ENCODE measurements around the gene INSL3.
A peak's percentile ranks its signal among the peaks of the same experiment; 100 is the strongest.

The INSL3 gene, protein sequence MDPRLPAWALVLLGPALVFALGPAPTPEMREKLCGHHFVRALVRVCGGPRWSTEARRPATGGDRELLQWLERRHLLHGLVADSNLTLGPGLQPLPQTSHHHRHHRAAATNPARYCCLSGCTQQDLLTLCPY

GRCh38 chr19:17821190-17821589 lies at the start of gene INSL3:
Gene INSL3, minus strand, starts transcription at chr19:17821519. Its CDS starts 13 bp downstream, at chr19:17821506.
- H3K4me3 ChIP-seq (ENCODE audit: low read depth, low read length): no peak within 1 kb of the TSS

DNA sequence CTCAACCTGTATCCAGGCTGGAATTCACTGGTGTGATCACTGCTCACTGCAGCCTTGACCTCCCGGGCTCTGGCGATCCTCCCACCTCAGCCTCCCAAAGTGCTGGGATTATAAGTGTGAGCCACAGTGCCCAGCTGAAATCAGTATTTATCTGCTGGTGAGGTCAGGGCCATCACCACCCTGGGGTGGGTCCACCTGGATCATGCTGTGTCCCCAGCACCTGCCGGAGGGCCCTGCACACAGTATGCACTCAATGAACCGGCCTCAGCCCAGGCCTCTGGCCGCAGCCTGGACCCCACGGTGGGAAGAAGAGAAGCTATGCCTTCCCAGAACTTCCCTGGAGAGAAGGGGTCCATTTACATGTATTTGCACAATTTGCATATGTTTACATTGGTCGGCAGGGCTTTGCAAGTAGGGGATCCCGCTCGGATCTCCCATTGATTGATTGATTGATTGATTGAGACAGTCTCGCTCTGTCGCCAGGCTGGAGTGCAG lies 47.8 kb upstream of the INSL3 start:
- H3K4me3 ChIP-seq (ENCODE audit: low read depth, low read length): no peak overlapping the region

- no peak overlapping the region for H3K4me3 ChIP-seq (ENCODE audit: low read depth, low read length)
These were observed 47.4 kb upstream of the INSL3 start for GRCh38 chr19:17868669-17869068.

DNA sequence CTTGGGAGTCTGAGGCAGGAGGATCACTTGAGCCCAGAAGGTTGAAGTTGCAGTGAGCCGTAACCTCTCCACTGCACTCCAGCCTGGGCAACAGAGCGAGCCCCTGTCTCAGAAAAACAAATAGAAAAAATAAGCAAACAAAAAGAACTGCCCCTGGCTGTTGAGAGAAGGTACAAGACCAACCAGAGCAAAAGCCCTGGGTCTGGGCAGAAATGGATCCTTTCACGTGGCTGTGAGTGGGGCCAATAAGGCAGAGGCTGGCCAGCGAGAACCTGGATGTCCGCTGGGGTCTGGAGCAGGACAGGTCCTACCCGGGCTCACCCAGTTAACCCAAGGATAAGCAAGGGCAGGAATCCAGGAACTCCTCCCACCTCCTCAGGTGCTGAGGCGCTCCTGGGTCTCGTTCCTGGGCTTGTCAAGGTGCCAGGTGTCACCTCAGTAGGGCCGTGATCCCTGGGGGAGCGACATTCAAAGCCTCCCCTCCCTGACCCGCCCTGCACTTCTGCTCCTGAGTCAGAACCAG lies 45.7 kb upstream of the INSL3 start:
- no peak overlapping the region for H3K4me3 ChIP-seq (ENCODE audit: low read depth, low read length)

DNA sequence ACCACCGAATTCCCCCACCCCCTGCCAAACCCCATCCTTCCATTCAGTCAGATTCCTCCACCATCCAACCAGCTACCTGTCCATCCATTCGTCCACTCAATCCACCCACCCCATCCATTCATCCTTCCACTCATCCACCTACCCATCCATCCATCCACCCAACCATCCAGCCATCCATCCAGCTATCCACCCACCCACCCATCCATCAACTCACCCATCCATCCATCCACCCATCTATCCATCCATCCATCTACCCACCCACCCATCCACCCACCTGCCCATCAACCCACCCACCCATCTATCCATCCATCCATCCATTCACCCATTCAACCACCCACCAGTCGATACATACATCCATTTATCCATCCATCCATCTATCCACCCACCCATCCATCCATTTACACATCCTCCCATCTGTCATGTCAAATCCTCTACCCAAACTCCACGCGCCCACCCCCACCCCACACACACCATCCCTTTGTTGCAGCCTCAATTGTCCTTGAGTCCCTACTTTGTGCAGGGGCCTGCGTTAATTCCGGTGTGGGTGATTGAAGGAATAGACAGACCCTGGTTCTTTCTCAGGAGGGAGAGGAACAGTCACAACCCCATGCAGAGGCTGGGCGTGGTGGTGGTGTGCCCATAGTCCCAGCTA lies 45.1 kb upstream of the INSL3 start:
- H3K4me3 ChIP-seq (ENCODE audit: low read depth, low read length): no peak overlapping the region

- H3K4me3 ChIP-seq (ENCODE audit: low read depth, low read length): no peak overlapping the region
These were observed 44.3 kb upstream of the INSL3 start for GRCh38 chr19:17865364-17866311.

GRCh38 chr19:17863520-17864182 lies 42.3 kb upstream of the INSL3 start:
- H3K4me3 ChIP-seq (ENCODE audit: low read depth, low read length): no peak overlapping the region

DNA sequence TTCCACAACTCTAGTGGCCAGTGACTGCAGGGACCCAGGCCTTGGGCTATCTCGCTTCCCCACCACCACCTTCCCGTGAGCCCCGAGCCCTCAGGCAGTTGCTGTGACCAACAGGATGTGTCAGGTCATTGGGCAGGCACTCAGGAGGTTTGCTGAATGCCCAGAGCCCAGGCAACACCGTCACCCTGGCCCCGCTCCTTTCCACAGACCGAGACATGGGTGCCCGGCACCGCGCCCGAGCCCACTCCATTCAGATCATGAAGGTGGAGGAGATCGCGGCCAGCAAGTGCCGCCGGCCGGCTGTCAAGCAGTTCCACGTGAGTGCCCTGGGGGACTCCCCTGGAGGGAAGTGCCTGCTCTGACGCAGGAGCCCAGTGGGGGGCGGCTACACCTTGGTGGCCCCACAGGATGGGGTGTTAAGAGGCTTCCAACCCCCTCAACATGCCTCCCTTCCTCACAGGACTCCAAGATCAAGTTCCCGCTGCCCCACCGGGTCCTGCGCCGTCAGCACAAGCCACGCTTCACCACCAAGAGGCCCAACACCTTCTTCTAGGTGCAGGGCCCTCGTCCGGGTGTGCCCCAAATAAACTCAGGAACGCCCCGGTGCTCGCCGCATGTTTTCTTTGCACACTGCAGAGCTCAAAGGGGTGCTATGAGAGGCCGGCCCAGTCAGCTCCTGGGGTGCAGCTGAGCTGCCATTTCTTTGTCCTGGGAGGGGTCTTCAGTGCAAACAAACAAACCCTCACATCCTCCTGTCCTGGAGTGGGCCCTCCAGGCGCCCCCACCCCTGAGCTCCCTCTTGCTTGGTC lies 41.6 kb upstream of the INSL3 start:
- no peak overlapping the region for H3K4me3 ChIP-seq (ENCODE audit: low read depth, low read length)

DNA sequence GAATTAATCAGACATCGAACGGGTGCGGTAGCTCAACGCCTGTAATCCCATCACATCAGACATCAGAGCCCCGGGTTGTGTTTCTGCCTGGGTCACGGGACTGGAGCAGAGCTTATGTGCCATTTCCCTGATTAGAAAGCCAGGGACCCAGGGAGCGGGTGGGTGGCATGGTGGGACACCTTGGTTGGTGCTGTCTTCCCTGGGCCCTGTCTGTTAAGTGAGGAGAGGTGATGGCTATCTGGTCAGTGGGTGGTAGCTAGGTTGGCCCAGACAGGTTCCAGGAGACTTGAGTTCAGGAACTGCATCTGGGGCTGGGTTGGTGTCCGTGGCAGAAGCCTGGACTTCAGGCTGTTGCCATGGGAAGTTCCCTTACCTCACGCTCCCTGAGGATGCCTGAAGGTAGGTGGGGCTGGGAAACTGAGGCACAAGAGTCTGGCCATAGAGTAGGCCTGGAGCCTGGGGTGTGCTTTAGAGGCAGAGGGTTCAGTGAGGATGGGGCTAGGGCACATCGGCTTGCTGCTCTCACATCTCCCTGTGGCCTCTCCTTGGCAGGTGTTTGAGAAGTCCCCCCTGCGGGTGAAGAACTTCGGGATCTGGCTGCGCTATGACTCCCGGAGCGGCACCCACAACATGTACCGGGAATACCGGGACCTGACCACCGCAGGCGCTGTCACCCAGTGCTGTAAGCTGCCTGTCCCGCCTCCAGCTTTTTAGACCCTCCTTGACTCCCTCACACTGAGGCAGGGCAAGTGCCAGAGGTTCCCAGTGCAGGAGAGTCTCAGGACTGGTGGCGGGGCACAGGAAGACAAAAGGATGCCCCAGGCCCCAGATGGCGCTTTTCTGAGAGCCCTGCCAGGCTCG lies 40.5 kb upstream of the INSL3 start:
- peak overlapping the region; percentile 87 for H3K4me3 ChIP-seq (ENCODE audit: low read depth, low read length)

- H3K4me3 ChIP-seq (ENCODE audit: low read depth, low read length): peak overlapping the region; percentile 87
These were observed 39.7 kb upstream of the INSL3 start for GRCh38 chr19:17860993-17861360.

- peak overlapping the region; percentile 87 for H3K4me3 ChIP-seq (ENCODE audit: low read depth, low read length)
These were observed 39.1 kb upstream of the INSL3 start for GRCh38 chr19:17860331-17860992.

DNA sequence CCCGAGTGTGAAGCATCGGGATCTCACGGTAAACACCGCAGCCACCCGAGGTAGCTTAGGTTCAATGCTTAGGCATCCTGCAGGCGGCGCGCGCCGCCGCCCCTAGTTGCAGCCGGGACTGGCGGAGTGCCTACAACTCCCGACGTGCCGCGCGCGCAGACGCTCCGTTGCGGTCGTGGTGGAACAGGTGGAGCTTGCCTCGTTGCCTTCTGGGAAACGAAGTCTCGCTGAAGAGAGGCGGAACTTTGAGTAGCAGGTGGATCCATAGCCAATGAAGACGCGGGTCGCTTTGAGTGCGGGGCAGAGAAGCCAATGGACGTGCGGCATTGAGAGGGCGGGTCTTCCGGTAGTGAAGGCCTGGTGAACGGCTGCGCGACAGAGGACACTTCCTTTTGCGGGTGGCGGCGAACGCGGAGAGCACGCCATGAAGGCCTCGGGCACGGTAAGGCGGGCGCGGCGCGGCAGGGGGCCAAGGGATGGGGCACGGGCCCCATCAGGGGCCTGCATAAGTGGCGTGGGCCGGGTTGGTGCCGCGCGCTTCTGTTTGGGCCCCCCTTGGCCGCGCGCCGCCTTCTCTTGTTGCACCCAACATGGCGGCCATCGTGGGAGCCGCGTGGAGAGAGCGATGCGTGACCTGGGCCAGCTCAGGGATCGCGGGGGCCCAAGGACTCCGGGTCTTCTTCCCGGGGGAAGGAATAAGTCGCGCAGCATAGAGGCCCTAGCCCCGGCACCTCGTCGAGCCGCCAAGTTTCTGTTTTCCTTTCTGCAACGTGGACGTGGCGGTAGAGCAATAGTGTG lies 38.4 kb upstream of the INSL3 start, which contains the start of gene RPL18A:
TSS of gene RPL18A (plus strand) at position 378 of the 798 bp plus-strand sequence. CDS start at position 425, 47 bp downstream.
- peak within 1 kb of the TSS; percentile 87 for H3K4me3 ChIP-seq (ENCODE audit: low read depth, low read length)

DNA sequence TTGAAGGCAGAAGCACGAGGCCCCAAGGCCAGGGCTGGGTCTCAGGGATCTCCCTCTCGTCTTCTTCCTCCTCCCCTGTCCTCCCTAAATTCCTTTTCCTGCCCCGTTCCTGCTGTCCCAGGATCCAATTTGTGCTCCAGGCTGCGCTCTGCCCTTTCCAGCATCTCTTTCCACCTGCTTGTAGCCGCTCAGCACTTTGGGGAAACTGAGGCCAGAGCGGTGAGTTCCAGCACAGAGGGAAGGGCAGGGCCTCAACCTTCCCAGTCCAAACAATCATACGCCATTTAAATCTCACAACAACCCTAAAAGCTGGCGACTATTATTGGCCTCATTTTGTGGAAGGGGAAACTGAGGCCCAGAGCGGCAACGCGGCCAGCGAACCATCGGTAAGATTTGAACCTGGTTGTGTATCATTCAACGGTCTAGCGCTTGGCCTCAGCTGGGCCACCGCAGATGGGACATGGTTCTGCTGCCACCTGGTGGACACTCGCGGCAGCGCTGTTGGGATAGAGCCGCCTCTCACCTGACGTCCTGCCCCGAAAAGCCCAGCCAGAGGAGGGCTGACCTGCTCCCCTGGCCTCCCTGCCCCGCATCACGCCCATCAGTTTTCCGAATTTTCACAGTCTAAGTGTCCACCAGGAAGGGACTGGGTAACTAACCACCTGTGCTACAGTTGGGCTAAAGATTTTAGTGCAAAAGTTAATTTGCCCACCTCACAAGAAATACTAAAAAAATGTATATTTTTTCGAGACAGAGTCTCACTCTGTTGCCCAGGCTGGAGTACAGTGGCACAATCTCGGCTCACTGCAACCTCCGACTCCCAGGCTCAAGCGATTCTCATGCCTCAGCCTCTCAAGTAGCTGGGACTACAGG lies 34.2 kb upstream of the INSL3 start:
- no peak overlapping the region for H3K4me3 ChIP-seq (ENCODE audit: low read depth, low read length)

DNA sequence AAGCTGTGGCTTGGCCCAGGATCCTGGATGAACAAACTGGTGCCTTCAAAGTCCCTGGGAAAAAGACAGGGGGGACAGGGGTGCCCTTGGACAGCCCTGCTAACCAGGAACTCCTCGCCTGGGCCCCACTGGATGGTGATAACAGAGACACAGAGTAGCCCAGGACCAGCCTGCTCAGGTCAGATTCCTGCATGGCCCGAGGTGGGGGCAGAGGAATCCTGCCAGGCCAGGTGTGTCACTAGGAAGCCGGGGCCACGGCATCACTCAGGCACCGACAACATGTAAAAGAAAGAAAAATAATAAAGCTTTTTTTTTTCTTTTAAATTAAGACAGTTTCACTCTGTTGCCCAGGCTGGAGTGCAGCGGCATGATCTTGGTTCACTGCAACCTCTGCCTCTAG lies 32.7 kb upstream of the INSL3 start:
- no peak overlapping the region for H3K4me3 ChIP-seq (ENCODE audit: low read depth, low read length)

GRCh38 chr19:17848595-17849292 lies 27.4 kb upstream of the INSL3 start:
- H3K4me3 ChIP-seq (ENCODE audit: low read depth, low read length): no peak overlapping the region
